K562 (cell line): ENCODE results near the gene STARD6. TPM values are rescaled to one million over a fixed set of nuclear protein-coding genes. Genes with fewer than 3 reads are reported as not detected.

Experiments
- ARID2 ChIP-seq: fragments of 450-650 bp; IDR thresholded peaks from 2 replicates; pipeline ENCODE4 v1.6.1; 2017; ENCODE audit warnings: antibody characterized with exemption, mild to moderate bottlenecking
- DDX20 ChIP-seq: fragments of 450-650 bp; IDR thresholded peaks from 2 replicates; pipeline ENCODE4 v1.6.1; 2016; ENCODE audit warnings: missing genetic modification characterization, low read depth, mild to moderate bottlenecking, missing compliant biosample characterization, moderate library complexity
- GATAD2A ChIP-seq: fragments of 450-650 bp; IDR thresholded peaks from 2 replicates; pipeline ENCODE4 v1.6.1; 2017
- ILK ChIP-seq: fragments of 450-650 bp; IDR thresholded peaks from 2 replicates; pipeline ENCODE4 v1.6.1; 2016; ENCODE audit warnings: missing genetic modification characterization, low read depth, mild to moderate bottlenecking, missing compliant biosample characterization, moderate library complexity, borderline replicate concordance
- LEF1 ChIP-seq: fragments of 450-650 bp; IDR thresholded peaks from 2 replicates; pipeline ENCODE4 v1.6.1; 2016; ENCODE audit warnings: mild to moderate bottlenecking
- NCOA6 ChIP-seq: fragments of 450-650 bp; IDR thresholded peaks from 2 replicates; pipeline ENCODE4 v1.6.1; 2017; ENCODE audit warnings: mild to moderate bottlenecking
- NFIC ChIP-seq: fragments of 450-650 bp; IDR thresholded peaks from 2 replicates; pipeline ENCODE4 v1.6.1; 2017; ENCODE audit warnings: mild to moderate bottlenecking, inconsistent platforms
- POLR2A ChIP-seq: fragments of 450-650 bp; conservative IDR thresholded peaks from 2 replicates; pipeline ENCODE4 v1.6.1; 2016
- TFAM ChIP-seq: fragments of 250-450 bp; sonication (Bioruptor Pico); conservative IDR thresholded peaks from 2 replicates; pipeline ENCODE4 v1.5.0; 2021; ENCODE audit warnings: mild to moderate bottlenecking, moderate library complexity
- TFAP4 ChIP-seq: sonication (generic); formaldehyde crosslinking; IDR thresholded peaks from 2 replicates; pipeline ENCODE4 v1.8.0; 2022; ENCODE audit warnings: missing genetic modification reagents, mild to moderate bottlenecking, moderate library complexity, borderline replicate concordance
- ZC3H4 ChIP-seq: sonication (generic); formaldehyde crosslinking; IDR thresholded peaks from 2 replicates; pipeline ENCODE4 v1.9.0; 2021; ENCODE audit warnings: missing genetic modification reagents, borderline replicate concordance
- ZKSCAN3 ChIP-seq: fragments of 250-450 bp; sonication (Bioruptor Pico); IDR thresholded peaks from 2 replicates; pipeline ENCODE4 v1.4.0; 2020
- ZNF407 ChIP-seq: fragments of 450-650 bp; IDR thresholded peaks from 2 replicates; pipeline ENCODE4 v1.6.1; 2016; ENCODE audit warnings: low read depth
- polyA plus RNA-seq, 8 experiments: library from polyadenylated mRNA; depleted of rRNA in 4 of 8; stranded (reverse) in 5 of 8; unstranded in 3 of 8; fragments of >200 nt; fragmentation: Nextera tagmentation in 2 of 8; fragmentation: Illumina TruSeq in 1 of 8; extraction: Ambion mirVana in 2 of 8; extraction: Trizol in 1 of 8; gene quantifications; 2 replicates each; pipeline versions ENCODE4 v1.2.1 to v1.2.3, GENCODE V29; 2011 to 2014; ENCODE audit warnings: inconsistent platforms in 1 of 8, missing spikeins in 1 of 8
- total RNA-seq, 7 experiments: library from RNA; depleted of rRNA in 6 of 7; stranded (reverse); fragments of >200 nt in 6 of 7; fragmentation: Illumina TruSeq in 2 of 7; extraction: Trizol in 2 of 7; gene quantifications; 2 replicates each; pipeline versions ENCODE4 v1.2.1 to v1.2.3, GENCODE V29; 2011 to 2021; ENCODE audit warnings: low replicate concordance in 1 of 7
- TF ChIP-seq, protein P1 (sequence below): conservative IDR thresholded peaks from 2 replicates; pipeline ENCODE4 v1.6.1; 2011; ENCODE audit warnings: low read depth, mild to moderate bottlenecking, low read length; ENCODE audit not compliant: control insufficient read depth
- TF ChIP-seq, protein P2 (sequence below): fragments of 450-650 bp; IDR thresholded peaks from 2 replicates; pipeline ENCODE4 v1.7.0; 2016; ENCODE audit warnings: borderline replicate concordance

STARD6 gene
- total and polyA plus RNA-seq, 9 of the 15 experiments (the other 6 are each of a cell fraction or from before 2014, with no cell fraction given) = 0.11 to 0.15 TPM; not detected in 7

GRCh38 chr18:54388203-54389142 is 30.8 kb upstream of the STARD6 start (continued):
- TF ChIP-seq TFAP4 (no peak), ZKSCAN3 (no peak), ILK (tag) (no peak), ZNF407 (no peak), ARID2 (no peak), TFAM (CRISPR knock-in tag) (no peak), ZC3H4 (CRISPR knock-in tag) (no peak), DDX20 (tag) (no peak), POLR2A (peak; percentile 48; the same call in 1 of the 2 replicates), NCOA6 (no peak), LEF1 (peak; percentile 94), NFIC (no peak), GATAD2A (peak; percentile 35; the same call in 1 of the 2 replicates)
- TF ChIP-seq, protein P1, sequence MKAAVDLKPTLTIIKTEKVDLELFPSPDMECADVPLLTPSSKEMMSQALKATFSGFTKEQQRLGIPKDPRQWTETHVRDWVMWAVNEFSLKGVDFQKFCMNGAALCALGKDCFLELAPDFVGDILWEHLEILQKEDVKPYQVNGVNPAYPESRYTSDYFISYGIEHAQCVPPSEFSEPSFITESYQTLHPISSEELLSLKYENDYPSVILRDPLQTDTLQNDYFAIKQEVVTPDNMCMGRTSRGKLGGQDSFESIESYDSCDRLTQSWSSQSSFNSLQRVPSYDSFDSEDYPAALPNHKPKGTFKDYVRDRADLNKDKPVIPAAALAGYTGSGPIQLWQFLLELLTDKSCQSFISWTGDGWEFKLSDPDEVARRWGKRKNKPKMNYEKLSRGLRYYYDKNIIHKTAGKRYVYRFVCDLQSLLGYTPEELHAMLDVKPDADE = no peak
- TF ChIP-seq, protein P2, sequence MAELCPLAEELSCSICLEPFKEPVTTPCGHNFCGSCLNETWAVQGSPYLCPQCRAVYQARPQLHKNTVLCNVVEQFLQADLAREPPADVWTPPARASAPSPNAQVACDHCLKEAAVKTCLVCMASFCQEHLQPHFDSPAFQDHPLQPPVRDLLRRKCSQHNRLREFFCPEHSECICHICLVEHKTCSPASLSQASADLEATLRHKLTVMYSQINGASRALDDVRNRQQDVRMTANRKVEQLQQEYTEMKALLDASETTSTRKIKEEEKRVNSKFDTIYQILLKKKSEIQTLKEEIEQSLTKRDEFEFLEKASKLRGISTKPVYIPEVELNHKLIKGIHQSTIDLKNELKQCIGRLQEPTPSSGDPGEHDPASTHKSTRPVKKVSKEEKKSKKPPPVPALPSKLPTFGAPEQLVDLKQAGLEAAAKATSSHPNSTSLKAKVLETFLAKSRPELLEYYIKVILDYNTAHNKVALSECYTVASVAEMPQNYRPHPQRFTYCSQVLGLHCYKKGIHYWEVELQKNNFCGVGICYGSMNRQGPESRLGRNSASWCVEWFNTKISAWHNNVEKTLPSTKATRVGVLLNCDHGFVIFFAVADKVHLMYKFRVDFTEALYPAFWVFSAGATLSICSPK = no peak
